C4-2B (cell line): Measurements from ENCODE around the gene RNF214.

Experiments
- ZFX ChIP-seq: fragments of 450-650 bp; IDR thresholded peaks from 2 replicates; pipeline ENCODE4 v1.6.1; 2017
- TF ChIP-seq, protein P1 (sequence below): fragments of 450-650 bp; conservative IDR thresholded peaks from 2 replicates; pipeline ENCODE4 v1.5.1; 2017; ENCODE audit warnings: mild to moderate bottlenecking

DNA sequence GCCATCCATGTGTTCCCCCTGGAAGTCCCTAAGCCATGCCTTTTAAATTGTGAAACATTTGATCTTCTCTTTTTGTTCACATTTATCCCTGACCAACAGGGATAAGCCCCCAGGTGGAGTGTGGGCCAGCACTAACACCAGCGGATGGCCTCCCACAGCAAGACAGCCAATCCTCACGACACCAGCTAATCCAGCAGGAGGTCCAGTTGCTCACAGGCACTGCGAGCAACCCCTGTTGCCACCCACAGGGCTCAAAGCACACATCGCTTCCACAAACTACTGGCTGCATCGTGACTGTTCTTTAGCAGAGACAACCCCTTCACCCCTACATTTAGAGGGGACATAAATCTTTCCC lies 2.6 kb upstream of the RNF214 start:
- TF ChIP-seq, protein P1, sequence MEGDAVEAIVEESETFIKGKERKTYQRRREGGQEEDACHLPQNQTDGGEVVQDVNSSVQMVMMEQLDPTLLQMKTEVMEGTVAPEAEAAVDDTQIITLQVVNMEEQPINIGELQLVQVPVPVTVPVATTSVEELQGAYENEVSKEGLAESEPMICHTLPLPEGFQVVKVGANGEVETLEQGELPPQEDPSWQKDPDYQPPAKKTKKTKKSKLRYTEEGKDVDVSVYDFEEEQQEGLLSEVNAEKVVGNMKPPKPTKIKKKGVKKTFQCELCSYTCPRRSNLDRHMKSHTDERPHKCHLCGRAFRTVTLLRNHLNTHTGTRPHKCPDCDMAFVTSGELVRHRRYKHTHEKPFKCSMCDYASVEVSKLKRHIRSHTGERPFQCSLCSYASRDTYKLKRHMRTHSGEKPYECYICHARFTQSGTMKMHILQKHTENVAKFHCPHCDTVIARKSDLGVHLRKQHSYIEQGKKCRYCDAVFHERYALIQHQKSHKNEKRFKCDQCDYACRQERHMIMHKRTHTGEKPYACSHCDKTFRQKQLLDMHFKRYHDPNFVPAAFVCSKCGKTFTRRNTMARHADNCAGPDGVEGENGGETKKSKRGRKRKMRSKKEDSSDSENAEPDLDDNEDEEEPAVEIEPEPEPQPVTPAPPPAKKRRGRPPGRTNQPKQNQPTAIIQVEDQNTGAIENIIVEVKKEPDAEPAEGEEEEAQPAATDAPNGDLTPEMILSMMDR: no peak
- no peak for TF ChIP-seq ZFX
